DND-41 (cell line): ENCODE data around the gene ATIC.

Source experiments
- EZH2 ChIP-seq: IDR thresholded peaks from 3 replicates; pipeline ENCODE4 v1.6.1; 2012; ENCODE audit warnings: borderline replicate concordance, low read depth, mild to moderate bottlenecking, moderate library complexity, low read length, inconsistent platforms; ENCODE audit not compliant: severe bottlenecking
- TF ChIP-seq, protein P1 (sequence below): IDR thresholded peaks from 2 replicates; pipeline ENCODE4 v1.5.1; 2012; ENCODE audit warnings: borderline replicate concordance, low read length, moderate library complexity, mild to moderate bottlenecking; ENCODE audit not compliant: poor library complexity, severe bottlenecking; ENCODE audit errors: extremely low read depth

DNA sequence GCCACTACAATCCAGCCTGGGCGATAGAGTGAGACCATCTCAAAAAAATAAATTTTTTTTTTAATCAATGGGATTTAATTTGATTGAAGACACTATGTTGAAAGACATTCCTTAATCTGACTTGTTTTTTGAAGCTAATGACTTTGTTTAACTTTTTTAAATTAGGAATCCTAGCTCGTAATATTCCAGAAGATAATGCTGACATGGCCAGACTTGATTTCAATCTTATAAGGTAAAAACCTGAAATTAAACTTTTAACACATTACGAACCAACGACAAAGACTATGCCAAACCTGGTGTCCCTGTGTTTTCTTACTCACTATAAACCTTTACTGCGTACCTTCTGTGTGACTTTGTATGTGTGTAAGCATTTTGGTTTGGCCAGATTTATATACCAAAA, 7.6 kb downstream of the ATIC start:
- TF ChIP-seq, protein P1, sequence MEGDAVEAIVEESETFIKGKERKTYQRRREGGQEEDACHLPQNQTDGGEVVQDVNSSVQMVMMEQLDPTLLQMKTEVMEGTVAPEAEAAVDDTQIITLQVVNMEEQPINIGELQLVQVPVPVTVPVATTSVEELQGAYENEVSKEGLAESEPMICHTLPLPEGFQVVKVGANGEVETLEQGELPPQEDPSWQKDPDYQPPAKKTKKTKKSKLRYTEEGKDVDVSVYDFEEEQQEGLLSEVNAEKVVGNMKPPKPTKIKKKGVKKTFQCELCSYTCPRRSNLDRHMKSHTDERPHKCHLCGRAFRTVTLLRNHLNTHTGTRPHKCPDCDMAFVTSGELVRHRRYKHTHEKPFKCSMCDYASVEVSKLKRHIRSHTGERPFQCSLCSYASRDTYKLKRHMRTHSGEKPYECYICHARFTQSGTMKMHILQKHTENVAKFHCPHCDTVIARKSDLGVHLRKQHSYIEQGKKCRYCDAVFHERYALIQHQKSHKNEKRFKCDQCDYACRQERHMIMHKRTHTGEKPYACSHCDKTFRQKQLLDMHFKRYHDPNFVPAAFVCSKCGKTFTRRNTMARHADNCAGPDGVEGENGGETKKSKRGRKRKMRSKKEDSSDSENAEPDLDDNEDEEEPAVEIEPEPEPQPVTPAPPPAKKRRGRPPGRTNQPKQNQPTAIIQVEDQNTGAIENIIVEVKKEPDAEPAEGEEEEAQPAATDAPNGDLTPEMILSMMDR = no peak
- no peak for TF ChIP-seq EZH2
